WTC11 (cell line): Measurements from ENCODE around the gene PIWIL1.

Experiments
- RORB ChIP-seq: fragments of 250-450 bp; sonication (Bioruptor Pico); IDR thresholded peaks from 2 replicates; pipeline ENCODE4 v1.9.0; 2021; ENCODE audit warnings: mild to moderate bottlenecking
- TF ChIP-seq, protein P1 (sequence below): fragments of 200-600 bp; IDR thresholded peaks from 2 replicates; pipeline ENCODE4 v1.8.0; 2022; ENCODE audit warnings: antibody characterized with exemption

DNA sequence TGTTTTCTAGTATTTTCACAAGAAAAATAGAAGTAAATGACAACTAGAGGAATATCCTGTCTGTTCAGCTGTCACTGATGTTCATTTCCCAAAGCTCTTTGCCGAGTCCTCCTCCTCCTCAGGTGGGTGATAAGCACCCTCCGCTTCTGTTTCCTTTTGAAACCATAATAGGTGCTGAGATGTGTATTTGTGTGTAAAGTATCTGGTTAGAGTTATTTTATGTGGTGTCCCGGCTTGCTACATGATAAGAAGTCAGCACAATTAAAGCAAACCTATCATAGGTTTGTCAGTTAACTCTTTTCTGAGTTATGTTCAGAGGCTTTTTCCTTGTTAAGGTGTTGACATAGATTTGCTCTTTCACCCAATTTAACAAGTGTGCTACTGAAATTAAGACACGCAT, 82.4 kb downstream of the PIWIL1 start:
- TF ChIP-seq, protein P1, sequence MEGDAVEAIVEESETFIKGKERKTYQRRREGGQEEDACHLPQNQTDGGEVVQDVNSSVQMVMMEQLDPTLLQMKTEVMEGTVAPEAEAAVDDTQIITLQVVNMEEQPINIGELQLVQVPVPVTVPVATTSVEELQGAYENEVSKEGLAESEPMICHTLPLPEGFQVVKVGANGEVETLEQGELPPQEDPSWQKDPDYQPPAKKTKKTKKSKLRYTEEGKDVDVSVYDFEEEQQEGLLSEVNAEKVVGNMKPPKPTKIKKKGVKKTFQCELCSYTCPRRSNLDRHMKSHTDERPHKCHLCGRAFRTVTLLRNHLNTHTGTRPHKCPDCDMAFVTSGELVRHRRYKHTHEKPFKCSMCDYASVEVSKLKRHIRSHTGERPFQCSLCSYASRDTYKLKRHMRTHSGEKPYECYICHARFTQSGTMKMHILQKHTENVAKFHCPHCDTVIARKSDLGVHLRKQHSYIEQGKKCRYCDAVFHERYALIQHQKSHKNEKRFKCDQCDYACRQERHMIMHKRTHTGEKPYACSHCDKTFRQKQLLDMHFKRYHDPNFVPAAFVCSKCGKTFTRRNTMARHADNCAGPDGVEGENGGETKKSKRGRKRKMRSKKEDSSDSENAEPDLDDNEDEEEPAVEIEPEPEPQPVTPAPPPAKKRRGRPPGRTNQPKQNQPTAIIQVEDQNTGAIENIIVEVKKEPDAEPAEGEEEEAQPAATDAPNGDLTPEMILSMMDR, result no peak
- TF ChIP-seq RORB (CRISPR knock-in tag), result no peak
